Duodenal mucosa (tissue), 2 donors: ENCODE data around the gene SAV1.

Experiments used
- H3K27ac ChIP-seq: one replicate; pipeline ENCODE4 v1.7.0; 2013; ENCODE audit warnings: low read depth, low read length
- H3K27me3 ChIP-seq, 2 donors: one replicate each; pipeline ENCODE4 v1.7.0; 2013; ENCODE audit warnings: low read length in 2 of 2, control low read depth in 1 of 2; ENCODE audit not compliant: insufficient read depth in 2 of 2, control insufficient read depth in 1 of 2
- H3K36me3 ChIP-seq, 2 donors: one replicate each; pipeline ENCODE4 v1.7.0; 2013; ENCODE audit warnings: low read length in 2 of 2, control low read depth in 1 of 2; ENCODE audit not compliant: insufficient read depth in 2 of 2, control insufficient read depth in 1 of 2
- H3K4me1 ChIP-seq, 2 donors: one replicate each; pipeline ENCODE4 v1.7.0; 2013; ENCODE audit warnings: low read length in 2 of 2, control low read depth in 1 of 2; ENCODE audit not compliant: insufficient read depth in 2 of 2, control insufficient read depth in 1 of 2
- H3K4me3 ChIP-seq, 2 donors: one replicate each; pipeline ENCODE4 v1.7.0; 2013; ENCODE audit warnings: low read length in 2 of 2, low read depth in 1 of 2
- H3K9ac ChIP-seq, 2 donors: one replicate each; pipeline ENCODE4 v1.7.0; 2013; ENCODE audit warnings: low read length in 2 of 2, low read depth in 1 of 2
- H3K9me3 ChIP-seq, 2 donors: one replicate each; pipeline ENCODE4 v1.7.0; 2013; ENCODE audit warnings: low read length in 2 of 2, control low read depth in 1 of 2; ENCODE audit not compliant: control insufficient read depth in 1 of 2

The SAV1 gene

GRCh38 chr14:50599700-50600444 is 68.2 kb downstream of the SAV1 start:
- H3K27me3 ChIP-seq: no peaks in the 10 kb centered on the region
- H3K9ac ChIP-seq: no peak overlapping the region
- no peak overlapping the region for H3K27ac ChIP-seq
- peaks cover 0 to 4% of the 10 kb centered on the region in 2 donors for H3K4me1 ChIP-seq
- H3K4me3 ChIP-seq: no peak overlapping the region
- no peaks in the 10 kb centered on the region for H3K9me3 ChIP-seq
- H3K36me3 ChIP-seq: no peaks in the 10 kb centered on the region

DNA sequence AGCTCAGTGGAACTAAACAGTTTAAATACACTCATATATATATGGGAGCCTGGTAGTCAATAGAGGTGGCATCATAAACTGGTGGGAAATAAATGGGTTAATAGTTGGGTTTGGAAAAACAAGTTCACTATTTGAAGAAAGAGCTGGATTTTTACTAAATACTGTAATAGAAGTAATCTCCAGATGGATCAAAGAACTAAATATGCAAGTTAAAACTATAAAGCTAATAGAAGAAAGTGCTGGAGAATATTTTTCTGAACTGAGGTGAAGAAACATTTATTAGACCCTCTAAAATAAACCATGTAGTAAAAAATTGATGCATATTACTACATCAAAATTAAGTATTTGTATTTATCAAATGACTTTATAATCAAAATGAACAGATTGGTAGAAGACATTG is 69.3 kb downstream of the SAV1 start:
- Histone ChIP-seq H3K27me3 (no peaks in the 10 kb centered on the region), H3K27ac (no peak overlapping the region), H3K36me3 (no peaks in the 10 kb centered on the region), H3K4me1 (peaks cover 0 to 4% of the 10 kb centered on the region in 2 donors), H3K9me3 (no peaks in the 10 kb centered on the region), H3K4me3 (no peak overlapping the region), H3K9ac (no peak overlapping the region)

- H3K27ac ChIP-seq: no peak overlapping the region
- H3K9me3 ChIP-seq: no peaks in the 10 kb centered on the region
- H3K4me1 ChIP-seq: peaks cover 0 to under 1% of the 10 kb centered on the region in 2 donors
- no peaks in the 10 kb centered on the region for H3K27me3 ChIP-seq
- no peaks in the 10 kb centered on the region for H3K36me3 ChIP-seq
- no peak overlapping the region for H3K9ac ChIP-seq
- no peak overlapping the region for H3K4me3 ChIP-seq
Observed at GRCh38 chr14:50594577-50595316, 73.4 kb downstream of the SAV1 start.

DNA sequence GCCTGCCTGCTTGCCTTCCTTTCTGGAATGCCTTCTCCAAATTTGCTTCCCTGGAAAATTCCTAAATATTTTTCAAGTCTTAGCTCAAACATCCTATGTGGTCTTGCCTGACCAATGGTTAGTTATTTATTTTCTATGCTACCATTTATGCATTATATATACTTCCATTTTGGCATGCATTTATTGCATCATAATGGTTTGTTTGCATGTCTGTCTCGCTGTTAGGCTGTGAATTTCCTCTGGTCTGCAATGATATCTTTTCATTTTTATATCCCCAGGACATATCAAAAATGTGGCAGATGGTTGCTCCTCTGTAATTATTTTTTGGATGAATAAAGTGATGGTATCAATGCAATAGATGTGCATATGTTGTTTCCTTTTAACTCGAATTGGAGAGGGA is 77.6 kb downstream of the SAV1 start:
- H3K36me3 ChIP-seq: no peaks in the 10 kb centered on the region
- no peaks in the 10 kb centered on the region for H3K4me1 ChIP-seq
- H3K27me3 ChIP-seq: no peaks in the 10 kb centered on the region
- no peaks in the 10 kb centered on the region for H3K9me3 ChIP-seq
- H3K4me3 ChIP-seq: no peak overlapping the region
- no peak overlapping the region for H3K27ac ChIP-seq
- no peak overlapping the region for H3K9ac ChIP-seq
